ENCODE data around the gene MCM3AP. TPM values are rescaled to one million over a fixed set of nuclear protein-coding genes. Genes with fewer than 3 reads are reported as not detected.
A peak's percentile ranks its signal among the peaks of the same experiment; 100 is the strongest.

Gene MCM3AP
- total and polyA plus RNA-seq, 9 of the 15 experiments (the other 6 are each of a cell fraction or from before 2014, with no cell fraction given) = 6.5 to 179 (median 69.6) TPM

- TF ChIP-seq TOE1 (IDR thresholded peaks at IDR 0.05; ENCODE audit: borderline replicate concordance) = no peak
- TF ChIP-seq TOE1 (CRISPR knock-in tag; IDR thresholded peaks at IDR 0.05; ENCODE audit: borderline replicate concordance, low read depth) = no peak
- TF ChIP-seq HMG20B (CRISPR knock-in tag; IDR thresholded peaks at IDR 0.05) = no peak
- no peak for TF ChIP-seq SMAD4 (CRISPR knock-in tag; conservative IDR thresholded peaks at IDR 0.05)
- TF ChIP-seq THAP7 (CRISPR knock-in tag; IDR thresholded peaks at IDR 0.05) = no peak
- TF ChIP-seq ZNF121 (CRISPR knock-in tag; conservative IDR thresholded peaks at IDR 0.05) = no peak
- no peak for TF ChIP-seq E2F1 (CRISPR knock-in tag; IDR thresholded peaks at IDR 0.05)
- TF ChIP-seq ZNF274 (IDR thresholded peaks at IDR 0.05; ENCODE audit: borderline replicate concordance, low read depth, low read length) = no peak
- no peak for TF ChIP-seq NBN (IDR thresholded peaks at IDR 0.05; ENCODE audit: low read depth)
- no peak for TF ChIP-seq HNRNPK (IDR thresholded peaks at IDR 0.05; ENCODE audit: low read depth, low read length, poor library complexity, severe bottlenecking)
- TF ChIP-seq ARNT (IDR thresholded peaks at IDR 0.05) = no peak
- no peak for TF ChIP-seq CREBBP (IDR thresholded peaks at IDR 0.05; ENCODE audit: low read depth, low read length)
- 0 out of 2 replicates have a peak, but pooled peaks have one; percentile 29 for TF ChIP-seq EGR1 (conservative IDR thresholded peaks at IDR 0.05)
- TF ChIP-seq ZNF644 (tag; IDR thresholded peaks at IDR 0.05; ENCODE audit: low read depth) = no peak
- TF ChIP-seq NELFE (IDR thresholded peaks at IDR 0.05; ENCODE audit: insufficient read depth, insufficient read length) = no peak
- no peak for TF ChIP-seq NCOA6 (IDR thresholded peaks at IDR 0.05)
- TF ChIP-seq EHMT2 (IDR thresholded peaks at IDR 0.05) = no peak
- no peak for TF ChIP-seq ZFPM2 (CRISPR knock-in tag; IDR thresholded peaks at IDR 0.05)
- no peak for TF ChIP-seq STAT5B (CRISPR knock-in tag; IDR thresholded peaks at IDR 0.05)
- TF ChIP-seq SRSF9 (IDR thresholded peaks at IDR 0.05; ENCODE audit: borderline replicate concordance, low read depth, low read length) = no peak
- TF ChIP-seq CREM (IDR thresholded peaks at IDR 0.05; ENCODE audit: low read depth) = no peak
- TF ChIP-seq GABPB1 (CRISPR knock-in tag; IDR thresholded peaks at IDR 0.05) = peak; percentile 43; the same call in 1 of the 2 replicates
- TF ChIP-seq ZNF785 (CRISPR knock-in tag; IDR thresholded peaks at IDR 0.05) = no peak
- no peak for TF ChIP-seq AFF1 (IDR thresholded peaks at IDR 0.05; ENCODE audit: low read depth in 1 of 2, partially characterized antibody in 2 of 2)
- TF ChIP-seq ZC3H4 (CRISPR knock-in tag; IDR thresholded peaks at IDR 0.05; ENCODE audit: borderline replicate concordance) = no peak
These were observed 96.0 kb downstream of the MCM3AP start (continued) for GRCh38 chr21:46189213-46189958.

Data from K562 (cell line).